OCI-LY3 (cell line): ENCODE results near the gene QPCT.

Experiments
- H2AFZ ChIP-seq: fragments of 200-600, 300-600 bp; shearing (Covaris generic); 2 replicates; pipeline ENCODE4 v1.6.0; 2014; ENCODE audit warnings: antibody characterized with exemption, low read depth, low read length
- H3K27ac ChIP-seq: fragments of 200-600, 300-600 bp; sonication (generic); 2 replicates; pipeline ENCODE4 v1.5.1; 2014; ENCODE audit warnings: mild to moderate bottlenecking, low read length, moderate library complexity, mixed read lengths
- H3K27me3 ChIP-seq: fragments of 200-600, 300-600 bp; sonication (generic); 2 replicates; pipeline ENCODE4 v1.6.1; 2014; ENCODE audit warnings: low read depth, low read length, mixed read lengths
- H3K36me3 ChIP-seq: fragments of 200-600, 300-600 bp; sonication (generic); replicated peaks from 2 replicates; pipeline ENCODE3; 2014; ENCODE audit warnings: low read depth, low read length, mixed read lengths
- H3K4me1 ChIP-seq: fragments of 300-600, 200-600 bp; sonication (generic); 2 replicates; pipeline ENCODE4 v1.6.1; 2014; ENCODE audit warnings: low read length, mixed read lengths
- H3K4me2 ChIP-seq: fragments of 200-600, 300-600 bp; sonication (generic); 2 replicates; pipeline ENCODE4 v1.6.1; 2014; ENCODE audit warnings: low read length, mixed read lengths
- H3K4me3 ChIP-seq: fragments of 300-600, 200-600 bp; sonication (generic); 2 replicates; pipeline ENCODE4 v1.5.1; 2014; ENCODE audit warnings: antibody characterized with exemption, mild to moderate bottlenecking, low read length, moderate library complexity
- H3K79me2 ChIP-seq: fragments of 300-600, 200-600 bp; shearing (Covaris generic); 2 replicates; pipeline ENCODE4 v1.6.1; 2014; ENCODE audit warnings: mild to moderate bottlenecking, low read length, mixed read lengths
- H3K9ac ChIP-seq: fragments of 300-600, 200-600 bp; shearing (Covaris generic); 2 replicates; pipeline ENCODE4 v1.6.0; 2014; ENCODE audit warnings: mild to moderate bottlenecking, low read length, moderate library complexity
- H3K9me3 ChIP-seq: fragments of 200-600, 300-600 bp; shearing (Covaris generic); 2 replicates; pipeline ENCODE4 v1.6.1; 2014; ENCODE audit warnings: low read length, mixed read lengths; ENCODE audit not compliant: insufficient read depth
- H4K20me1 ChIP-seq: fragments of 200-600, 300-600 bp; sonication (generic); 2 replicates; pipeline ENCODE4 v1.6.1; 2016; ENCODE audit warnings: low read length, mixed read lengths; ENCODE audit not compliant: insufficient read depth
- EZH2phosphoT487 ChIP-seq: fragments of 200-600 bp; shearing (Covaris generic); IDR thresholded peaks from 2 replicates; pipeline ENCODE4 v1.6.1; 2018; ENCODE audit warnings: antibody characterized with exemption, mixed run types, low read depth
- TF ChIP-seq, protein P1 (sequence below): fragments of 200-600, 300-600 bp; sonication (generic); IDR thresholded peaks from 2 replicates; pipeline ENCODE4 v1.5.1; 2014; ENCODE audit warnings: antibody characterized with exemption, low read length, low read depth

Gene QPCT

DNA sequence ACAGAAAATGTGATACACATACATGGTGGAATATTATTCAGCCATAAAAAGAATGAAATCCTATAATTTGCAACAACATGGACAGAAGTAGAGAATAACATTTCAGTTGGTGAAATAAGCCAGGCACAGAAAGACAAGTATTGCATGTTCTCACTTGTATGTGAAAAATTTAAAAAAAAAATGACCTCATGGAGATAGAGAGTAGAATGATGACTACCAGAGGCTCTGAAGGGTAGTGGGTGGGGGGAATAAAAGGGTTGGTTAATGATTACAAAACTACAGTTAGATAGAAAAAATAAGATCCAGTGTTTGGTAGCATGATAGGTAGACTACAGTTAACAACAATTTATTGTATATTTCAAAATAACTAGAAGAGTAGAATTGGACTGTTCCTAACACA lies 44.3 kb upstream of the QPCT start:
- TF ChIP-seq, protein P1, sequence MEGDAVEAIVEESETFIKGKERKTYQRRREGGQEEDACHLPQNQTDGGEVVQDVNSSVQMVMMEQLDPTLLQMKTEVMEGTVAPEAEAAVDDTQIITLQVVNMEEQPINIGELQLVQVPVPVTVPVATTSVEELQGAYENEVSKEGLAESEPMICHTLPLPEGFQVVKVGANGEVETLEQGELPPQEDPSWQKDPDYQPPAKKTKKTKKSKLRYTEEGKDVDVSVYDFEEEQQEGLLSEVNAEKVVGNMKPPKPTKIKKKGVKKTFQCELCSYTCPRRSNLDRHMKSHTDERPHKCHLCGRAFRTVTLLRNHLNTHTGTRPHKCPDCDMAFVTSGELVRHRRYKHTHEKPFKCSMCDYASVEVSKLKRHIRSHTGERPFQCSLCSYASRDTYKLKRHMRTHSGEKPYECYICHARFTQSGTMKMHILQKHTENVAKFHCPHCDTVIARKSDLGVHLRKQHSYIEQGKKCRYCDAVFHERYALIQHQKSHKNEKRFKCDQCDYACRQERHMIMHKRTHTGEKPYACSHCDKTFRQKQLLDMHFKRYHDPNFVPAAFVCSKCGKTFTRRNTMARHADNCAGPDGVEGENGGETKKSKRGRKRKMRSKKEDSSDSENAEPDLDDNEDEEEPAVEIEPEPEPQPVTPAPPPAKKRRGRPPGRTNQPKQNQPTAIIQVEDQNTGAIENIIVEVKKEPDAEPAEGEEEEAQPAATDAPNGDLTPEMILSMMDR, result no peak
- no peak for TF ChIP-seq EZH2phosphoT487
- peaks cover 12% of the 10 kb centered on the region for H3K4me1 ChIP-seq
- H3K4me2 ChIP-seq, result no peak overlapping the region
- H2AFZ ChIP-seq, result no peak overlapping the region
- peaks cover 7% of the 10 kb centered on the region for H3K36me3 ChIP-seq
- H3K27ac ChIP-seq, result no peak overlapping the region
- peaks cover 92% of the 10 kb centered on the region for H3K79me2 ChIP-seq
- peaks cover 56% of the 10 kb centered on the region for H4K20me1 ChIP-seq
- no peak overlapping the region for H3K9ac ChIP-seq
- H3K9me3 ChIP-seq, result no peaks in the 10 kb centered on the region
- no peaks in the 10 kb centered on the region for H3K27me3 ChIP-seq
- H3K4me3 ChIP-seq, result no peak overlapping the region

DNA sequence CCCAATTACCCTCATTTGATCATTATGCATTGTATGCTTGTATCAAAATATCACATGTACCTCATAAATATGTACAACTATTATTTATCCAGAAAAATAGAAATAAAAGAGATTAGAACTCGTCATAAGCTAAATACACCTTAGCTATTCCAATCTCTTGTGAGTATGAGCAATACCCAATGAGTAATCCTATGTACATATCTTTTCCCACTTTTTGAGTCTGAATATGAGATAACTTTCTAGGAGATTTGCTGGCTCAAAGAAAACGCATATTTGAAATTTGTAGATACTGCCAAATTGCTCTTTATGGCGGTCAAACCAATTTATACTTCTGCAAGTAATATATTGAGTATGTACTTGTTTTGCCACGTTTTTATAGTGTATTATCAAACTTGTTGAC lies 43.9 kb upstream of the QPCT start:
- Histone ChIP-seq H2AFZ (no peak overlapping the region), H3K9ac (no peak overlapping the region), H3K9me3 (no peaks in the 10 kb centered on the region), H3K27ac (no peak overlapping the region), H4K20me1 (peaks cover 57% of the 10 kb centered on the region), H3K4me1 (peaks cover 8% of the 10 kb centered on the region), H3K4me2 (no peak overlapping the region), H3K36me3 (peaks cover 7% of the 10 kb centered on the region), H3K4me3 (no peak overlapping the region), H3K79me2 (peaks cover 93% of the 10 kb centered on the region), H3K27me3 (no peaks in the 10 kb centered on the region)
- no peak for TF ChIP-seq EZH2phosphoT487
- TF ChIP-seq, protein P1, result no peak

DNA sequence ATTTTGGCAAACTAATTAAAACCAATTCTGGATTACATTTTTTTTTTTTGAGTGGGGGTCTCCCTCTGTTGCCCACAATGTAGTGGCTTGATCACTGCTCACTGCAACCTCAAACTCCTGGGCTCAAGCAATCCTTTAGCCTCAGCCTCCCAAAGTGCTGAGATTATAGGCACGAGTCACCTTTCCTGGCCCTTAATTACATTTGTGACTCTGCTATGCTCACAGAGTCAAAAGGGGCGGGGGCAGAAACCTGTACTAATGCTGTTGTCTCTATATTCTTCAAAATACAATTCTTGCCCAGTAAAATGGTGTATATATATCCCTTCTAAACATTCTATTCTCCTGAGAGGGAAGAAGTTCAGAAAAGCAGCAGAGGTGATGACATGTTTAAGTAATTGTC lies 43.0 kb upstream of the QPCT start:
- Histone ChIP-seq H3K4me2 (no peak overlapping the region), H3K4me1 (no peaks in the 10 kb centered on the region), H3K9ac (no peak overlapping the region), H2AFZ (no peak overlapping the region), H3K27ac (no peak overlapping the region), H3K9me3 (no peaks in the 10 kb centered on the region), H3K79me2 (peaks cover 94% of the 10 kb centered on the region), H3K4me3 (no peak overlapping the region), H3K36me3 (peaks cover 7% of the 10 kb centered on the region), H4K20me1 (peaks cover 58% of the 10 kb centered on the region; the same call in 1 of the 2 replicates), H3K27me3 (no peaks in the 10 kb centered on the region)
- TF ChIP-seq, protein P1, result no peak
- TF ChIP-seq EZH2phosphoT487, result no peak

DNA sequence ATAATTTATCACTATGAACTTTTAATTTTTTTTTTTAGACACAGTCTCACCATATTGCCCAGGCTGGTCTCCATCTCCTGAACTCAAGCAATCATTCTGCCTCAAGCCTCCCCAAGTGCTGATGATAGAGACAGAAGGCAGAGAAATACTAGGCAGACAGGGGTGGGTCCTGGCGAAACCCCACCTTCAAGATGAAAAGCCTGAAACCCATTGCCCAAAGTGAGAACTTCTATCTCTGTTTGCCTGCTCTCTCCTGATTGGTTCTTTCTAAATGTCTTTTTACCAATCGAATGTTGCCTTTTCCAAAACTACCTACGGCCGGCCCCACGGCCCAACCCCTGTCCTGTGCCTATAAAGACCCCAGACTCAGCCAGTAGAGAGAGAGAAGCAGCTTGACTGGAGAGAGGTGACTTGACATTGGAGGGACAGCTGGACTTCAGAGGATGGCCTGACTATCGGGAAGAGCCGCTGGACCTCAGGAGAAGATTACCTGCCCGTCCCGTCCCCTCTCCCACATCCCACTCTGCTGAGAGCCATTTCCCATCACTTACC lies 41.7 kb upstream of the QPCT start:
- Histone ChIP-seq H3K27me3 (no peaks in the 10 kb centered on the region), H4K20me1 (peaks cover 54% of the 10 kb centered on the region; the same call in 1 of the 2 replicates), H2AFZ (no peak overlapping the region), H3K36me3 (peaks cover 7% of the 10 kb centered on the region), H3K79me2 (peaks cover 98% of the 10 kb centered on the region), H3K4me2 (no peak overlapping the region), H3K27ac (no peak overlapping the region), H3K4me3 (no peak overlapping the region), H3K9me3 (no peaks in the 10 kb centered on the region), H3K4me1 (no peaks in the 10 kb centered on the region), H3K9ac (no peak overlapping the region)
- TF ChIP-seq, protein P1, result no peak
- TF ChIP-seq EZH2phosphoT487, result no peak
